Gastrocnemius medialis (tissue), 4 donors: ENCODE data around the gene PIK3R6.

Experiments
- CTCF ChIP-seq, 5 experiments: fragments of 450-650 bp in 3 of 5; fragments of 200-600 bp in 2 of 5; sonication (generic) in 2 of 5; IDR thresholded peaks in 4 of 5; conservative IDR thresholded peaks in 1 of 5; 1 replicate in 4 of 5; 2 replicates in 1 of 5; pipeline ENCODE4 v1.5.1; 2016 to 2019; ENCODE audit warnings: antibody characterized with exemption in 5 of 5, mild to moderate bottlenecking in 3 of 5, moderate library complexity in 3 of 5
- POLR2A ChIP-seq, 2 donors: fragments of 450-650 bp; IDR thresholded peaks; one replicate each; pipeline ENCODE4 v1.6.1; 2017; ENCODE audit warnings: antibody characterized with exemption in 2 of 2, mild to moderate bottlenecking in 2 of 2, moderate library complexity in 2 of 2

- no peak for TF ChIP-seq CTCF (IDR thresholded peaks at IDR 0.05 in 4 of 5, conservative IDR thresholded peaks at IDR 0.05 in 1 of 5)
- TF ChIP-seq POLR2A (IDR thresholded peaks at IDR 0.05), result no peak
These were observed 8.5 kb upstream of the PIK3R6 start for GRCh38 chr17:8875957-8876356.
